NB4 (cell line): Measurements from ENCODE around the gene HOXC13.

Experiments
- DNase-seq: peaks from one replicate; pipeline ENCODE4 v3.0.0; 2010; ENCODE audit warnings: low read depth
- H3K4me3 ChIP-seq: one replicate; pipeline ENCODE4 v1.5.1; 2011; ENCODE audit warnings: mild to moderate bottlenecking, low read depth, low read length, moderate library complexity
- CTCF ChIP-seq: IDR thresholded peaks from one replicate; pipeline ENCODE4 v1.5.1; 2012; ENCODE audit warnings: low read depth, low read length
- MAX ChIP-seq: IDR thresholded peaks from 2 replicates; pipeline ENCODE4 v1.6.1; 2011; ENCODE audit warnings: low read depth, low read length
- MYC ChIP-seq: IDR thresholded peaks from 2 replicates; pipeline ENCODE4 v1.6.1; 2011; ENCODE audit warnings: low read depth, low read length
- POLR2A ChIP-seq: IDR thresholded peaks from 2 replicates; pipeline ENCODE4 v1.6.1; 2011; ENCODE audit warnings: mild to moderate bottlenecking; ENCODE audit not compliant: insufficient read length; ENCODE audit errors: extremely low read depth

Gene HOXC13

GRCh38 chr12:53984901-53985691 is 46.5 kb downstream of the HOXC13 start, which contains the start of gene HOXC10:
HOXC10 (plus strand) TSS chr12:53985146; CDS start chr12:53985260, 114 bp downstream.
- DNase-seq: peak; percentile 98
- TF ChIP-seq CTCF (peak; percentile 69), MAX (peak; percentile 87), MYC (no peak)
- H3K4me3 ChIP-seq: peak within 1 kb of the TSS; percentile 75

DNA sequence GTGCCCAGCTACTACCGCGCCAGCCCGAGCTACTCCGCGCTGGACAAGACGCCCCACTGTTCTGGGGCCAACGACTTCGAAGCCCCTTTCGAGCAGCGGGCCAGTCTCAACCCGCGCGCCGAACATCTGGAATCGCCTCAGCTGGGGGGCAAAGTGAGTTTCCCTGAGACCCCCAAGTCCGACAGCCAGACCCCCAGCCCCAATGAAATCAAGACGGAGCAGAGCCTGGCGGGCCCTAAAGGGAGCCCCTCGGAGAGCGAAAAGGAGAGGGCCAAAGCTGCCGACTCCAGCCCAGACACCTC is 47.0 kb downstream of the HOXC13 start:
- DNase-seq: no peak
- H3K4me3 ChIP-seq: peak overlapping the region; percentile 75
- TF ChIP-seq CTCF: no peak
- TF ChIP-seq MYC: no peak
- TF ChIP-seq POLR2A: no peak
- no peak for TF ChIP-seq MAX

DNA sequence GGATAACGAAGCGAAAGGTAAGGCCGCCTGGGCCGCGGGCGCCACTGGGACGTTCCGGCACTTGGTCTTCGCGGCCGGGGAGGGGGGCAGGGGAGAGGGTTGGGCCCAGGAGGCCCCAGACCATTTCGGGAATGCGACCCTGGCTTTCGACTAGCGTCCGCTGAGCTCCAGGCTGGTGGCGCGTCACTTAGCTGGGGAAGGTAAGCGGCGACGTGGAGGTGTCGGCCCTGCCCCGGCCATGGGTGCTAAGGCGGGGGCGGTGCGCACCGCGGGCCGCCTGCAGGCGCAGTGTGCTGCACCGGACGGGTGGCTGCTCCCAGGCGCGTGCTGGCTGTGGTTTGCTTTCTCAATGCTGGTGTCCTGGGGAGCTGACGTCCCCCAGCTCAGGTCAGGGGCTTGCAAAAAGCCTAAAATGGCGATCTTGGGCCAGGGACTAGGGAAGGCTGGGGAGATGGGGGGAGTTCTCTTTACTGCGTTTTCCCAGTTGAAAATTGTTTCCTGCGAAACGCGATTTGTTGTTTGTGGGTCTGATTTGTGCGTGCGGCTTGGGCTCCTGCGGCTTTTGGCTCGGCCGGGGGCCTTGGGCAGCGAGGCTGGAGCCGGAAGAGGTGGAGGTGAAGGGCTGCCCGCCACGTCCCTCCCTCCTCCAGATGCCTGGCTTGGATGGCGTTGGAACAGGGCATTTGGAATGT is 47.5 kb downstream of the HOXC13 start:
- peak overlapping the region; percentile 75 for H3K4me3 ChIP-seq
- TF ChIP-seq CTCF (no peak), MYC (peak; percentile 87), MAX (peak; percentile 88), POLR2A (peak; percentile 28)
- peak; percentile 94 for DNase-seq

DNA sequence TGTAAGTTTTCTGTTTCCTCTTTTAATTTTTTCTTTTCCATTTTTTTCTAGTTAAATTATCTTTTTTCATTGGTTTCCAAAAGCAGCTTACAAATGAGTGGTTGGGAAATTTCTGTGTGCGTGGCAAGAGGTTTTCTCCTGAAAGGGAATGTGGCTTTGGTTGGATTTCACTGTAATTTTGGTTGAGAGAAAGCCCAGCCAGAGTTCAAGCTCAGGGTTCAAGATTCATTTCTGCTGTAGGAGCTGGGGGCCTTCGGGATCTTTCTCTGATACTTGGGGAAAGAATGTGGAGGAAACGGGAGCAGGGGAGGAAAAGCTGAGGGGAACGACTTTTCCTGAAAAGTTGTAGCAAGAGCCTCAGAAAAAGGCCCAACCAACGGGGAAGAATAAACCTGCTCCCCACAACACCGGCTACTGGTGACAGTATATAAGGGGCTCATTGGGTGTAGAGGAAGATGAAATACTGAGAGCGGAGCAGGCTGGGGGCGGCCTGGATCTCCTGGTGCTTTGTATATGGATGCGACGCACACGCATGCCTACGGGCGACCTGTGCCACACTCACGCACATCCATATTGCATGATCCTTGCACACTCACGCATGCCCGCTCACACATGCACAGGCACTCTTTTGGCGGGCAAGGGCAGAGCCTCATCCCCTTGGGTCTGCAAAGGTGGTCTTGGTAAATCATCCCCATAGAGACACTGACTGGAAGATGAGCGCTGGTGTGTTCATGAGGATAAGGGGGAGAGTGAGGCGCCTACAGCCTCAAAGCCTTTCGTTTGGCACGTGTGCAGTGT is 48.3 kb downstream of the HOXC13 start:
- peak overlapping the region; percentile 75 for H3K4me3 ChIP-seq
- DNase-seq: no peak
- TF ChIP-seq MYC (no peak), POLR2A (no peak), MAX (no peak), CTCF (no peak)

DNA sequence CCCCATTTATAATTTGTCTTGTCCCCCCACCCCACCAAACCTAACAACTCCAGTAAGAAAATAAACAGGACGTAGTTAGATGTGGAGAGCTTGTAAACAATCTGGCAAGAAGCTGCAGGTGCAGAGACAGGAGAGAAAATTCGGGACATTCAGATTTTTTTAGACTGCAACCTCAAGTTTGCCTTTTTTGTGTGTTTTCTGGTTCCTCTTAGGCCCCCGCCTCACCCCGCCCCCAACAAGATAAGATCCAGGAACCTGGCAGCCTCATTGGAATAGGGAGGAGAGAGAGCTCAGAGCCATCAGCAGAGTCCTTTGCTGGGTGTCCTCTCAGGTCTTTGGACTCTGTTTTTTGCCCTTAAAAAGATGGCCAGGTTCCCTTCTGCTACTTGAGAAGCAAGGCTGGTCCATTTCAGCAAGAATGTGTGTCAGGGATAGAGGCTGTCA is 49.2 kb downstream of the HOXC13 start:
- TF ChIP-seq CTCF (no peak), MYC (no peak), POLR2A (no peak), MAX (no peak)
- no peak for DNase-seq

More for the DNA sequence above, 49.2 kb downstream of the HOXC13 start:
- H3K4me3 ChIP-seq: no peak overlapping the region
